ENCODE results near the gene EDEM1. TPM values are rescaled to one million over a fixed set of nuclear protein-coding genes. Genes with fewer than 3 reads are reported as not detected.

EDEM1 gene
- total RNA-seq, 4 donors from 2014 or later: 72.4 to 121 (median 88.9) TPM

GRCh38 chr3:5252131-5252530 is 64.6 kb downstream of the EDEM1 start:
- TF ChIP-seq CTCF (IDR thresholded peaks at IDR 0.05) (no peak), POLR2A (IDR thresholded peaks at IDR 0.05) (no peak)
- WGBS, 2 donors: 90 to 97% methylated on average over 3 of the region's 3 CpGs
- no peak for DNase-seq (ENCODE audit: low spot score in 2 of 2)
- no peak overlapping the region for H3K4me3 ChIP-seq (ENCODE audit: low read depth, poor library complexity, severe bottlenecking)
- intact Hi-C loops (cut with DNase I; ENCODE audit: low total_unique reads): no loop called here

GRCh38 chr3:5254281-5255048 is 67.0 kb downstream of the EDEM1 start:
- H3K4me3 ChIP-seq (ENCODE audit: low read depth, poor library complexity, severe bottlenecking): no peak overlapping the region
- no peak for TF ChIP-seq CTCF (IDR thresholded peaks at IDR 0.05)
- no peak for TF ChIP-seq POLR2A (IDR thresholded peaks at IDR 0.05)
- 88 to 95% methylated on average over 12 of the region's 12 CpGs for WGBS, 2 donors
- intact Hi-C loops (cut with DNase I; ENCODE audit: low total_unique reads): loop anchor here (5.0 kb wide), 1 partner anchor 1962 kb away; no protein-coding TSS in a partner anchor
- DNase-seq (ENCODE audit: low spot score in 2 of 2): no peak

- intact Hi-C loops (cut with DNase I; ENCODE audit: low total_unique reads): loop anchor here (5.0 kb wide), 1 partner anchor 1963 kb away; no protein-coding TSS in a partner anchor
- WGBS, 2 donors: 49 to 54% methylated on average over 4 of the region's 4 CpGs
- DNase-seq (ENCODE audit: low spot score in 2 of 2): no peak
- no peak for TF ChIP-seq CTCF (IDR thresholded peaks at IDR 0.05)
- TF ChIP-seq POLR2A (IDR thresholded peaks at IDR 0.05): no peak
- H3K4me3 ChIP-seq (ENCODE audit: low read depth, poor library complexity, severe bottlenecking): no peak overlapping the region
Measured at GRCh38 chr3:5255404-5256344, 68.2 kb downstream of the EDEM1 start.

- TF ChIP-seq POLR2A (IDR thresholded peaks at IDR 0.05) (no peak), CTCF (IDR thresholded peaks at IDR 0.05) (no peak)
- no peak for DNase-seq (ENCODE audit: low spot score in 2 of 2)
- intact Hi-C loops (cut with DNase I; ENCODE audit: low total_unique reads): loop anchor here (5.0 kb wide), 1 partner anchor 1966 kb away; no protein-coding TSS in a partner anchor
- H3K4me3 ChIP-seq (ENCODE audit: low read depth, poor library complexity, severe bottlenecking): no peak overlapping the region
- 73 to 77% methylated on average over 3 of the region's 3 CpGs for WGBS, 2 donors
Measured at GRCh38 chr3:5258526-5258925, 71.0 kb downstream of the EDEM1 start.

GRCh38 chr3:5260992-5261501 is 73.5 kb downstream of the EDEM1 start:
- no peak for DNase-seq (ENCODE audit: low spot score in 2 of 2)
- 46 to 51% methylated on average over 2 of the region's 2 CpGs for WGBS, 2 donors
- TF ChIP-seq POLR2A (IDR thresholded peaks at IDR 0.05): no peak
- no peak for TF ChIP-seq CTCF (IDR thresholded peaks at IDR 0.05)
- H3K4me3 ChIP-seq (ENCODE audit: low read depth, poor library complexity, severe bottlenecking): no peak overlapping the region
- intact Hi-C loops (cut with DNase I; ENCODE audit: low total_unique reads): no loop called here
